ENCODE measurements around the gene SYDE1. TPM values are rescaled to one million over a fixed set of nuclear protein-coding genes. Genes with fewer than 3 reads are reported as not detected.

The SYDE1 gene
- total and polyA plus RNA-seq, 2 of the 4 experiments (the other 2 are of a cell fraction), result 19.4 to 64.9 TPM

DNA sequence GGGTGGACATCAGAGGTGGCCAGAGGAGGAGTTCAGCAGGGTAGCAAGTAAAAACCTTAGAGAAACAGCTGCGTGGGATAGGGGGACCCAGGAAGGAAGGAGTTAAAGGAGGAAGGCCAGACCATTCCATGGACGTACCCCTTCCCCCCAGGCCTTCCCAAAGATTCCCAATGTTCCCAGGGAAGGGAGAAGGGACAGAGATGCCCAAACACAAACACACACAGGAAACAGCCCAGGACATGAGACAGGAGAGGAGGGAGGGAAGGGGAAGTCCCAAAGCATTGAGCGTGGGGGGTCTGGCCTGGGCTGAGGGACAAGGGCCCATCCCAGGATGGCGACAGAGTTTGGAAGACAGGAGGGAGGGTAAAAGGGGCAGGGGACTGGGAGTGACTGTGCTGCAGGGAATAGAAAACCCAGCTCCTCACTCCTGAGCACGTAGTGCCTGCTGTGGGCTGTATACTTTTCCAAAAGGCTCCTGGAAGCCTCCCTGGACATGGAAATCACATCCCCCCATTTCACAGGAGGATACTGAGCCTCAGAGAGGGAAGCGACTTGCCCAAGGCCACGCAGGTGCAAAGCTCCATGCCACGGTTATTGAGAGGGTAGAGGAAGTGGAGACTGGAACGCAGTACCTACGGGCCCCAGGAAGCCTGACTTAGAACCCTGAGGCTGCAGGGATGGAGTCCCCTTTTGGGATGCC is 1.1 kb downstream of the SYDE1 start (continued):
- TF ChIP-seq, protein P1, sequence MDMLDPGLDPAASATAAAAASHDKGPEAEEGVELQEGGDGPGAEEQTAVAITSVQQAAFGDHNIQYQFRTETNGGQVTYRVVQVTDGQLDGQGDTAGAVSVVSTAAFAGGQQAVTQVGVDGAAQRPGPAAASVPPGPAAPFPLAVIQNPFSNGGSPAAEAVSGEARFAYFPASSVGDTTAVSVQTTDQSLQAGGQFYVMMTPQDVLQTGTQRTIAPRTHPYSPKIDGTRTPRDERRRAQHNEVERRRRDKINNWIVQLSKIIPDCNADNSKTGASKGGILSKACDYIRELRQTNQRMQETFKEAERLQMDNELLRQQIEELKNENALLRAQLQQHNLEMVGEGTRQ (IDR thresholded peaks at IDR 0.05; ENCODE audit: low read depth, low read length), result no peak

All from IMR-90 (cell line).